HFFc6 (cell line): ENCODE data around the gene CGRRF1. TPM values are rescaled to one million over a fixed set of nuclear protein-coding genes. Genes with fewer than 3 reads are reported as not detected.

Experiments used
- DNase-seq: peaks from one replicate; pipeline ENCODE4 v3.0.0-alpha.2; 2018
- H3K27ac Mint-ChIP-seq: 2 replicates; pipeline ENCODE4 v1.8.0; 2020; ENCODE audit warnings: mild to moderate bottlenecking, mixed read lengths
- H3K27me3 Mint-ChIP-seq: 2 replicates; pipeline ENCODE4 v1.8.0; 2021; ENCODE audit warnings: mild to moderate bottlenecking, moderate library complexity, mixed read lengths; ENCODE audit not compliant: insufficient read depth
- H3K36me3 Mint-ChIP-seq: 2 replicates; pipeline ENCODE4 v1.8.0; 2021; ENCODE audit warnings: low read depth, mixed read lengths
- H3K4me1 Mint-ChIP-seq: 2 replicates; pipeline ENCODE4 v1.8.0; 2020; ENCODE audit warnings: low read depth, mixed read lengths
- H3K4me3 Mint-ChIP-seq: 2 replicates; pipeline ENCODE4 v1.8.0; 2020; ENCODE audit warnings: mild to moderate bottlenecking, moderate library complexity, mixed read lengths
- H3K9me3 Mint-ChIP-seq: 2 replicates; pipeline ENCODE4 v1.8.0; 2020; ENCODE audit warnings: mild to moderate bottlenecking, mixed read lengths
- long read RNA-seq: library from polyadenylated mRNA; unstranded; transcript quantifications from one replicate; pipeline ENCODE4 v2.0.0, GENCODE V29; 2019
- total RNA-seq, 6 experiments: library from RNA; stranded (reverse); fragmentation: NEBNext Ultra II Directional; extraction: Animal tissue kit (Norgen Biotek cat#: 25700); gene quantifications; 2 replicates in 1 of 6; 3 replicates in 5 of 6; pipeline ENCODE4 v1.2.3, GENCODE V29; 2021
- TF ChIP-seq, protein P1 (sequence below): fragments of 200-600 bp; sonication (generic); IDR thresholded peaks from 2 replicates; pipeline ENCODE4 v1.5.0; 2021; ENCODE audit warnings: antibody characterized with exemption, mild to moderate bottlenecking

The CGRRF1 gene, protein sequence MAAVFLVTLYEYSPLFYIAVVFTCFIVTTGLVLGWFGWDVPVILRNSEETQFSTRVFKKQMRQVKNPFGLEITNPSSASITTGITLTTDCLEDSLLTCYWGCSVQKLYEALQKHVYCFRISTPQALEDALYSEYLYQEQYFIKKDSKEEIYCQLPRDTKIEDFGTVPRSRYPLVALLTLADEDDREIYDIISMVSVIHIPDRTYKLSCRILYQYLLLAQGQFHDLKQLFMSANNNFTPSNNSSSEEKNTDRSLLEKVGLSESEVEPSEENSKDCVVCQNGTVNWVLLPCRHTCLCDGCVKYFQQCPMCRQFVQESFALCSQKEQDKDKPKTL
- 10 to 100 TPM; 11.3 to 13.1 (median 12.1) TPM for total RNA-seq
- long read RNA-seq, transcript CGRRF1-201 (6 exons, 2,057 nt), result major isoform, 17 of 23 reads
- long read RNA-seq, partial matches to known transcripts, result 0 of 23 reads
- long read RNA-seq, other reads (novel, unspliced or antisense), result 6 of 23 reads

DNA sequence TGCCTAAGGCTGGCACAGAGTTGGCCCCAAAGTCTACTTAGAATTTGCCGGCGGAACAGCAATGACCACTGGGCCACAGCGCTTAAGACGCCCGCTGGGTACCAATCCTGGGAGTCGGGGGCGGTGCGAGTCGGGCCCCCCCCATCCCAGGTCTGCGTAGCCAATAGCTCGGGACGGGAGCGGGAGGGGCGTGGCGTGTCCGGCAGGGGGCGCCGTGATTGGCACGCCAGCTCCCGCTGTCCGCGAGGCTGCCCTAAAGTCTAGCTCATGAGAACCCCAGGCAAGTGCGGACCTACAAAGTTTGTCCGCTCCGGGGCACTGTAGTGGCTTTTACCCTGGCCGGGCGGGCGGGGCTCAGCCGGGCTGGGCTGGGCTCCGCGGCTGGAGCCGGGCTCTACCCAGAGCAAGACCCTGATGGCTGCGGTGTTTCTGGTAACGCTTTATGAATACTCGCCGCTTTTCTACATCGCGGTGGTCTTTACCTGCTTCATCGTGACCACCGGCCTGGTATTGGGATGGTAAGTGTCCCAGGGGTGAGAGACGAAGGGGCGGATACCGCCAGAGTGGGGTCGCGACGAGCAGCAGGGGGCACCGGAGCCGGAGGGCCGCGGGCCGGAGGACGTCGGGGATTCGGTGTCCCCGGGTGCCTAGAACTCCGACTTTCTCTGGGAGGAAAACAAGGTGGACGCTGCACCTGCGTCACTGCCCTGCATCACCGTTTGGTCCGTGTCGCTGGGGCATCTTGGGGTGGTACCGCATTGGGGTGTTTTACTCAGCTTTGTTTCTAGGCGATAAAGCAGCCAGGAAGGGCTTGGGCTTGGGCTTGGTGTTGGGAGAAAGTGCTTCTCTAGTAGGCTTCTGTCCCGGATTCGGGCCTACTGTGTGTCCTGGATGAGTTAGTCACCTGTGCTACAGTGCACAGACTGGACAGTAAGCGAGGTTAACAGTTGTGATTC is at the start of gene CGRRF1:
Gene CGRRF1, plus strand, starts transcription at position 361 of the 956 bp plus-strand sequence. Its CDS starts 54 bp downstream, at position 415.
- Mint-ChIP-seq H3K4me3 (peak within 1 kb of the TSS; percentile 96), H3K27me3 (peaks cover 4% of the 10 kb centered on the region; the same call in 1 of the 2 replicates), H3K4me1 (peaks cover 36% of the 10 kb centered on the region), H3K9me3 (no peaks in the 10 kb centered on the region), H3K36me3 (peaks cover 9% of the 10 kb centered on the region; the same call in 1 of the 2 replicates), H3K27ac (peak within 1 kb of the TSS; percentile 86)
- peak; percentile 98 for DNase-seq
- TF ChIP-seq, protein P1, sequence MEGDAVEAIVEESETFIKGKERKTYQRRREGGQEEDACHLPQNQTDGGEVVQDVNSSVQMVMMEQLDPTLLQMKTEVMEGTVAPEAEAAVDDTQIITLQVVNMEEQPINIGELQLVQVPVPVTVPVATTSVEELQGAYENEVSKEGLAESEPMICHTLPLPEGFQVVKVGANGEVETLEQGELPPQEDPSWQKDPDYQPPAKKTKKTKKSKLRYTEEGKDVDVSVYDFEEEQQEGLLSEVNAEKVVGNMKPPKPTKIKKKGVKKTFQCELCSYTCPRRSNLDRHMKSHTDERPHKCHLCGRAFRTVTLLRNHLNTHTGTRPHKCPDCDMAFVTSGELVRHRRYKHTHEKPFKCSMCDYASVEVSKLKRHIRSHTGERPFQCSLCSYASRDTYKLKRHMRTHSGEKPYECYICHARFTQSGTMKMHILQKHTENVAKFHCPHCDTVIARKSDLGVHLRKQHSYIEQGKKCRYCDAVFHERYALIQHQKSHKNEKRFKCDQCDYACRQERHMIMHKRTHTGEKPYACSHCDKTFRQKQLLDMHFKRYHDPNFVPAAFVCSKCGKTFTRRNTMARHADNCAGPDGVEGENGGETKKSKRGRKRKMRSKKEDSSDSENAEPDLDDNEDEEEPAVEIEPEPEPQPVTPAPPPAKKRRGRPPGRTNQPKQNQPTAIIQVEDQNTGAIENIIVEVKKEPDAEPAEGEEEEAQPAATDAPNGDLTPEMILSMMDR, result peak; percentile 95

DNA sequence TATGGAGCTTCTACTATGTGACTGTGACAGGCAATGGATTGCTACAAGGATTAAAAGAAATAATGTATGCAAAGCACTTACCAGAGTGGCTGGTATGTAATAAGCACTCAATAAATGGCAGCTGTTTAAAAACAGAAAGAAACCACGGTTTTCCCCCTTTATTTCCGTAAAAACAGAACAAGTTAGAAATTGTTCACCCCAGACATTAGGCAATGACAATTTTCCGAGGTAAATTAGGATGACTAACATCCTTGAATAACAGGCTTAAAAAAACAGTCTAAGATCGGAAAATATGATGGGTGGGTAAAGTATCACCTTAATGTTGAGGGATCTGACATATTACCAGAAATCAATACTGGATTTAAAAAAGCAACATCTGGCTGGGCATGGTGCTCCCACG is 47.7 kb upstream of the CGRRF1 start:
- Mint-ChIP-seq H3K4me1 (peaks cover 5% of the 10 kb centered on the region), H3K9me3 (peaks cover 24% of the 10 kb centered on the region), H3K27me3 (no peaks in the 10 kb centered on the region; the same call in 1 of the 2 replicates), H3K4me3 (no peak overlapping the region), H3K36me3 (peaks cover 13% of the 10 kb centered on the region; the same call in 1 of the 2 replicates), H3K27ac (no peak overlapping the region)
- TF ChIP-seq, protein P1, result no peak
- no peak for DNase-seq

DNA sequence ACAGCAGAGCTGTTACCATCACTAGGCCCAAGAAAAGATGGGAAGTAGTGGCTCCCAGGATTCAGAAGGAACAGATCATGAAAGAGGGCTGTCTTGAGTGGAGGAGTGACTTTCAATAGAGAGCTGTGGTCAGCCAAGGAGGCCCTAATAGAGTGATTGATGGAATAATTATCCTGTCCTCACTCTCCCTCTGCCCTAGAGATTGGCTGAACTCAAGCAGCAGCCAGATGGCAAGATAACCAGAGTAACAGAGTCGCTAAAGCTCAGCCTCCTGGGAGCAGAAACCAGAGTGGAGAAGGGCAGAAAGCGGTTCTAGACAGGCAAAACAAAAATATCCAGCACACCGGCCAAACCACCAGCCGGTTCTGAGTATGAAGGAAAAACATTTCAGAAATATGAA is 44.1 kb upstream of the CGRRF1 start:
- Mint-ChIP-seq H3K36me3 (peaks cover 15% of the 10 kb centered on the region), H3K27ac (no peak overlapping the region), H3K4me3 (no peak overlapping the region), H3K9me3 (peaks cover 20% of the 10 kb centered on the region), H3K4me1 (peaks cover 5% of the 10 kb centered on the region; the same call in 1 of the 2 replicates), H3K27me3 (no peaks in the 10 kb centered on the region; the same call in none of the 2 replicates)
- TF ChIP-seq, protein P1, result no peak
- DNase-seq, result no peak

DNA sequence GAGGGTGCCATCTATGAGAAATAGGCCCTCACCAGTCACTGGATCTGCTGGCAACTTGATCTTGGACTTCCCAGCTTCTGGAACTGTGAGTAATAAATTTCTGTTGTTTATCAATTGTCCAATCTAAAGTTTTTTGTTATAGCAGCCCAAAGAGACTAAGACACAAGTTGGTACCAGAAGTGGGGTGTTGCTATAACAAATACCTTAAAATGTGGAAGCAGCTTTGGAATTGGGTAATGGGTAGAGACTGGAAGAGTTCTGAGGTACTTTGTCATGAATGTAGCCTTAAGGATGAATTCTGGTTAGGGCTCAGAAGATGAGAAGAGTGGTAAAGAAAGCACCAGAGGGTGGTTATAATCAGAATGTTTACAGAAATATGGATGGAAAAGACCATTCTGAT is 42.4 kb upstream of the CGRRF1 start:
- H3K4me1 Mint-ChIP-seq, result peaks cover under 1% of the 10 kb centered on the region; the same call in 1 of the 2 replicates
- H3K27me3 Mint-ChIP-seq, result no peaks in the 10 kb centered on the region; the same call in none of the 2 replicates
- peaks cover 21% of the 10 kb centered on the region for H3K36me3 Mint-ChIP-seq
- DNase-seq, result no peak
- TF ChIP-seq, protein P1, result no peak
- no peak overlapping the region for H3K27ac Mint-ChIP-seq
- peaks cover 20% of the 10 kb centered on the region for H3K9me3 Mint-ChIP-seq
- no peak overlapping the region for H3K4me3 Mint-ChIP-seq

DNA sequence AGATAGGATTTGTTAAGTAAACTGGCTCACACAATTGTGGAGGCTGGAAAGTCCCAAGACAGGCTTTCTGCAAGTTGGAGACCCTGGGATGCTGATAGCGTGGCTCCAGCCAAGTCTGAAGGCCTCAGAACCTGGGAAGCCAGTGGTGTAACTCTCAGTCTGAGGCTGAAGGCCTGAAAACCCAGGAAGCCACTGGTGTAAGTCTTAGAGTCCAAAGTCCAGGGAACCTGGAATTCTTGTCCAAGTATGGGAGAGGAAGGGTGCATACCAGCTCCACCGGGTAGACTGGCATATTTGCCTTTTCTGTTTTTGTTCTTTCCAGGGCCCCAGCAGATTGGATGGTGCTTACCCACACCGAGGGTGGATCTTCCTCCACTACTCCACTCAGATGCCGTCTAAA is 39.0 kb upstream of the CGRRF1 start:
- Mint-ChIP-seq H3K27me3 (no peaks in the 10 kb centered on the region; the same call in none of the 2 replicates), H3K36me3 (peaks cover 38% of the 10 kb centered on the region), H3K27ac (no peak overlapping the region), H3K4me3 (no peak overlapping the region), H3K4me1 (peaks cover 5% of the 10 kb centered on the region), H3K9me3 (peaks cover 20% of the 10 kb centered on the region)
- TF ChIP-seq, protein P1, result no peak
- no peak for DNase-seq
